HepG2 (cell line): ENCODE data around the gene BTBD1. TPM values are rescaled to one million over a fixed set of nuclear protein-coding genes. Genes with fewer than 3 reads are reported as not detected.
A peak's percentile ranks its signal among the peaks of the same experiment; 100 is the strongest.

ENCODE experiments used
- AGO1 ChIP-seq: fragments of 200-400 bp; formaldehyde crosslinking; IDR thresholded peaks from 2 replicates; pipeline ENCODE4 v1.6.1; 2017; ENCODE audit warnings: mild to moderate bottlenecking, low read depth, low read length, moderate library complexity; ENCODE audit not compliant: poor library complexity, severe bottlenecking
- DPF2 ChIP-seq: sonication (generic); formaldehyde crosslinking; IDR thresholded peaks from 2 replicates; pipeline ENCODE4 v1.4.0; 2020; ENCODE audit warnings: mild to moderate bottlenecking, low read depth, missing genetic modification reagents, borderline replicate concordance
- MBD4 ChIP-seq: IDR thresholded peaks from 2 replicates; pipeline ENCODE4 v1.6.1; 2012; ENCODE audit warnings: low read length, inconsistent platforms, borderline replicate concordance
- MBNL3 ChIP-seq: fragments of 250-450 bp; sonication (Bioruptor Pico); conservative IDR thresholded peaks from 2 replicates; pipeline ENCODE4 v1.8.0; 2022; ENCODE audit warnings: mild to moderate bottlenecking, inconsistent platforms
- NR2F2 ChIP-seq: IDR thresholded peaks from 2 replicates; pipeline ENCODE4 v1.6.1; 2012; ENCODE audit warnings: low read depth, inconsistent platforms, borderline replicate concordance
- POGZ ChIP-seq: sonication (generic); formaldehyde crosslinking; IDR thresholded peaks from 2 replicates; pipeline ENCODE4 v1.4.0; 2020; ENCODE audit warnings: mild to moderate bottlenecking, missing genetic modification reagents
- RAD51 ChIP-seq: fragments of 450-650 bp; IDR thresholded peaks from 2 replicates; pipeline ENCODE4 v1.6.1; 2016; ENCODE audit warnings: borderline replicate concordance
- SIX4 ChIP-seq: sonication (generic); formaldehyde crosslinking; IDR thresholded peaks from 2 replicates; pipeline ENCODE4 v1.4.0; 2020; ENCODE audit warnings: missing genetic modification reagents
- SKI ChIP-seq: fragments of 450-650 bp; IDR thresholded peaks from one replicate; pipeline ENCODE4 v1.6.1; 2018; ENCODE audit warnings: mild to moderate bottlenecking; ENCODE audit not compliant: partially characterized antibody
- SMYD3 ChIP-seq: sonication (generic); formaldehyde crosslinking; IDR thresholded peaks from 2 replicates; pipeline ENCODE4 v1.8.1; 2023; ENCODE audit warnings: mild to moderate bottlenecking, missing genetic modification reagents
- THAP11 ChIP-seq: IDR thresholded peaks from 2 replicates; pipeline ENCODE4 v1.6.1; 2016; ENCODE audit warnings: missing biosample characterization, missing genetic modification reagents
- ZNF282 ChIP-seq: fragments of 450-650 bp; IDR thresholded peaks from 2 replicates; pipeline ENCODE4 v1.6.1; 2018; ENCODE audit not compliant: partially characterized antibody
- ZNF329 ChIP-seq: sonication (generic); formaldehyde crosslinking; IDR thresholded peaks from 2 replicates; pipeline ENCODE4 v1.9.0; 2021; ENCODE audit warnings: low read depth, mild to moderate bottlenecking, missing genetic modification reagents
- ZNF543 ChIP-seq: sonication (generic); formaldehyde crosslinking; IDR thresholded peaks from 2 replicates; pipeline ENCODE4 v1.4.0; 2020; ENCODE audit warnings: mild to moderate bottlenecking, missing genetic modification reagents
- ZNF768 ChIP-seq: sonication (generic); formaldehyde crosslinking; IDR thresholded peaks from 2 replicates; pipeline ENCODE4 v1.4.0; 2020; ENCODE audit warnings: missing genetic modification reagents
- polyA plus RNA-seq, 8 experiments: library from polyadenylated mRNA; depleted of rRNA in 3 of 8; stranded (reverse) in 7 of 8; unstranded in 1 of 8; fragments of >200 nt; fragmentation: Illumina TruSeq in 4 of 8; extraction: Trizol in 4 of 8; gene quantifications; 2 replicates each; pipeline versions ENCODE4 v1.2.1 to v1.2.3, GENCODE V29; 2011 to 2016; ENCODE audit warnings: low read depth in 4 of 8, missing spikeins in 1 of 8, mixed read lengths in 1 of 8; ENCODE audit not compliant: insufficient read depth in 1 of 8
- total RNA-seq, 5 experiments: library from RNA; depleted of rRNA; stranded (reverse); fragments of >200 nt; fragmentation: Illumina TruSeq; extraction: Trizol; gene quantifications; 2 replicates each; pipeline ENCODE4 v1.2.3, GENCODE V29; 2016; ENCODE audit warnings: low read depth in 1 of 5
- TF ChIP-seq, protein P1 (sequence below): sonication (generic); formaldehyde crosslinking; conservative IDR thresholded peaks from 2 replicates; pipeline ENCODE4 v1.4.0; 2020; ENCODE audit warnings: mild to moderate bottlenecking, missing genetic modification reagents, moderate library complexity
- TF ChIP-seq, protein P2 (sequence below): sonication (generic); formaldehyde crosslinking; IDR thresholded peaks from 2 replicates; pipeline ENCODE4 v1.8.1; 2023; ENCODE audit warnings: mild to moderate bottlenecking, moderate library complexity, missing genetic modification reagents
- TF ChIP-seq, protein P3 (sequence below): IDR thresholded peaks from 2 replicates; pipeline ENCODE4 v1.6.1; 2012; ENCODE audit warnings: inconsistent platforms
- TF ChIP-seq, protein P4 (sequence below): IDR thresholded peaks from 2 replicates; pipeline ENCODE4 v1.6.1; 2016
- TF ChIP-seq, protein P5 (sequence below): fragments of 450-650 bp; IDR thresholded peaks from 2 replicates; pipeline ENCODE4 v1.6.1; 2016
- TF ChIP-seq, protein P6 (sequence below): conservative IDR thresholded peaks from 2 replicates; pipeline ENCODE4 v1.6.1; 2018; ENCODE audit warnings: missing genetic modification reagents

Gene BTBD1
- total and polyA plus RNA-seq, 2 of the 13 experiments (the other 11 are each of a cell fraction or from before 2014, with no cell fraction given): 32.1 to 53.9 TPM

DNA sequence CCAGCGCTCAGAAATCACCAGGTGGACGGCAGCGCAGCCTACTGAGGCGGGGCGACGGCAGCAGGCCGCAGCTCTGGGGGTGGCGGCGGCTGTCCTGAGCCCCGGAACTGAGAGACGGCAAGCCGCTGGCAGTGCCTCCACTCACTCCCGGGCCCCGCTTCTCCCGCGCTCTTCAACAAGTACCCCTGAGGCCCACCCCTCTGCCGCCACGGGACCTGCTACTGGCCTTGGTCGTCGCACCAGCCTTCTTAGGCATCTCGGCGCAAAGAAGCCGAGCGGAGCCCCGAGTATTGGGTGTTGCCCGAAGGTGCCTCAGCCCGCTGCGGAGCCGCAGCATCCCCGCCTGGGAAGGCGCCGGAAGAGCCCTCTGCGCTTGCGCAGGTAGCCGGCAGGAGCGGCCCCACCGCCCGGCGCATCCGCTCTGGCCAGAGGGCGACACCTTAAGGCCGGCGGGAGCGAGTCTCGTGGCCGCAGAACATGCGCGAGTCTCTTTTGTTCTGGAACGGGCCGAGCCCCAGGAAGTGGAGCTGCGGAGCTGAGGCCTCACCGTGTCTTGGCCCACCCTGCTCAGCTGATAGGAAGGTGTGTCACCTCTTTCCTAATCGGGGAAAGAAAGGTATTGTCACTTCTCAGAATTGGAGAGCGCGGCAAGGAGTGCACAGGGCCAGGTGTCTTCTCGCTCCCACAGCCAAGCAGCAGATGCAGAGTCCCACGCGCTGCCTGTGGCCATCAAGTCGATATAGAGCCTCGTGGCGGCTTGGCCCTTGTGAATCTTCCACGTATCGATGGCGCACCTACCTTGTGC is 55.6 kb downstream of the BTBD1 start, which contains the start of gene C15orf40 (continued):
- TF ChIP-seq, protein P1, sequence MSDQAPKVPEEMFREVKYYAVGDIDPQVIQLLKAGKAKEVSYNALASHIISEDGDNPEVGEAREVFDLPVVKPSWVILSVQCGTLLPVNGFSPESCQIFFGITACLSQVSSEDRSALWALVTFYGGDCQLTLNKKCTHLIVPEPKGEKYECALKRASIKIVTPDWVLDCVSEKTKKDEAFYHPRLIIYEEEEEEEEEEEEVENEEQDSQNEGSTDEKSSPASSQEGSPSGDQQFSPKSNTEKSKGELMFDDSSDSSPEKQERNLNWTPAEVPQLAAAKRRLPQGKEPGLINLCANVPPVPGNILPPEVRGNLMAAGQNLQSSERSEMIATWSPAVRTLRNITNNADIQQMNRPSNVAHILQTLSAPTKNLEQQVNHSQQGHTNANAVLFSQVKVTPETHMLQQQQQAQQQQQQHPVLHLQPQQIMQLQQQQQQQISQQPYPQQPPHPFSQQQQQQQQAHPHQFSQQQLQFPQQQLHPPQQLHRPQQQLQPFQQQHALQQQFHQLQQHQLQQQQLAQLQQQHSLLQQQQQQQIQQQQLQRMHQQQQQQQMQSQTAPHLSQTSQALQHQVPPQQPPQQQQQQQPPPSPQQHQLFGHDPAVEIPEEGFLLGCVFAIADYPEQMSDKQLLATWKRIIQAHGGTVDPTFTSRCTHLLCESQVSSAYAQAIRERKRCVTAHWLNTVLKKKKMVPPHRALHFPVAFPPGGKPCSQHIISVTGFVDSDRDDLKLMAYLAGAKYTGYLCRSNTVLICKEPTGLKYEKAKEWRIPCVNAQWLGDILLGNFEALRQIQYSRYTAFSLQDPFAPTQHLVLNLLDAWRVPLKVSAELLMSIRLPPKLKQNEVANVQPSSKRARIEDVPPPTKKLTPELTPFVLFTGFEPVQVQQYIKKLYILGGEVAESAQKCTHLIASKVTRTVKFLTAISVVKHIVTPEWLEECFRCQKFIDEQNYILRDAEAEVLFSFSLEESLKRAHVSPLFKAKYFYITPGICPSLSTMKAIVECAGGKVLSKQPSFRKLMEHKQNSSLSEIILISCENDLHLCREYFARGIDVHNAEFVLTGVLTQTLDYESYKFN (CRISPR knock-in tag): peak; percentile 36; the same call in 1 of the 2 replicates
- TF ChIP-seq SIX4 (peak; percentile 11; the same call in 1 of the 2 replicates), ZNF329 (no peak), SMYD3 (CRISPR knock-in tag) (no peak), RAD51 (no peak), ZNF282 (no peak), SKI (no peak), NR2F2 (no peak), DPF2 (CRISPR knock-in tag) (no peak), ZNF768 (CRISPR knock-in tag) (peak; percentile 60; the same call in 1 of the 2 replicates), MBD4 (no peak), ZNF543 (no peak; the same call in 1 of the 2 replicates), POGZ (CRISPR knock-in tag) (peak; percentile 98), THAP11 (CRISPR knock-in tag) (peak; percentile 93), MBNL3 (CRISPR knock-in tag) (no peak), AGO1 (peak; percentile 35)
- TF ChIP-seq, protein P2, sequence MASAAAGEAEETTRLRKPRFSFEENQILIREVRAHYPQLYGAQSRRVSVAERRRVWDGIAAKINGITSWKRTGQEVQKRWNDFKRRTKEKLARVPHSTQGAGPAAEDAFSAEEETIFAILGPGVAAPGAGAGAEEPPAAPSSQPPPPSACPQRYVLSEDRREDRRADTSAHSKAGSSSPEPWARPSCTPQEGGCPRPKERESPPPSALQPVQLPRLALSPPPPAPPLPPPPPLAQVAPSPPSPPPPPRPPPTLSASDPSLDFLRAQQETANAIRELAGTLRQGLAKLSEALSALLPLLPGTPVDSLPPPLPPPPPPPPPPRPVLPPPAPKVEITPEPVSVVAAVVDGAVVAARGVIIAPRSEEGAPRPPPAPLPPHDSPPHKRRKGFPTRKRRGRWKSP (CRISPR knock-in tag): peak; percentile 73
- TF ChIP-seq, protein P3, sequence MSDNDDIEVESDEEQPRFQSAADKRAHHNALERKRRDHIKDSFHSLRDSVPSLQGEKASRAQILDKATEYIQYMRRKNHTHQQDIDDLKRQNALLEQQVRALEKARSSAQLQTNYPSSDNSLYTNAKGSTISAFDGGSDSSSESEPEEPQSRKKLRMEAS: peak; percentile 97
- TF ChIP-seq, protein P4, sequence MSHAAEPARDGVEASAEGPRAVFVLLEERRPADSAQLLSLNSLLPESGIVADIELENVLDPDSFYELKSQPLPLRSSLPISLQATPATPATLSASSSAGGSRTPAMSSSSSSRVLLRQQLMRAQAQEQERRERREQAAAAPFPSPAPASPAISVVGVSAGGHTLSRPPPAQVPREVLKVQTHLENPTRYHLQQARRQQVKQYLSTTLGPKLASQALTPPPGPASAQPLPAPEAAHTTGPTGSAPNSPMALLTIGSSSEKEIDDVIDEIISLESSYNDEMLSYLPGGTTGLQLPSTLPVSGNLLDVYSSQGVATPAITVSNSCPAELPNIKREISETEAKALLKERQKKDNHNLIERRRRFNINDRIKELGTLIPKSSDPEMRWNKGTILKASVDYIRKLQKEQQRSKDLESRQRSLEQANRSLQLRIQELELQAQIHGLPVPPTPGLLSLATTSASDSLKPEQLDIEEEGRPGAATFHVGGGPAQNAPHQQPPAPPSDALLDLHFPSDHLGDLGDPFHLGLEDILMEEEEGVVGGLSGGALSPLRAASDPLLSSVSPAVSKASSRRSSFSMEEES: peak; percentile 83
- TF ChIP-seq, protein P5, sequence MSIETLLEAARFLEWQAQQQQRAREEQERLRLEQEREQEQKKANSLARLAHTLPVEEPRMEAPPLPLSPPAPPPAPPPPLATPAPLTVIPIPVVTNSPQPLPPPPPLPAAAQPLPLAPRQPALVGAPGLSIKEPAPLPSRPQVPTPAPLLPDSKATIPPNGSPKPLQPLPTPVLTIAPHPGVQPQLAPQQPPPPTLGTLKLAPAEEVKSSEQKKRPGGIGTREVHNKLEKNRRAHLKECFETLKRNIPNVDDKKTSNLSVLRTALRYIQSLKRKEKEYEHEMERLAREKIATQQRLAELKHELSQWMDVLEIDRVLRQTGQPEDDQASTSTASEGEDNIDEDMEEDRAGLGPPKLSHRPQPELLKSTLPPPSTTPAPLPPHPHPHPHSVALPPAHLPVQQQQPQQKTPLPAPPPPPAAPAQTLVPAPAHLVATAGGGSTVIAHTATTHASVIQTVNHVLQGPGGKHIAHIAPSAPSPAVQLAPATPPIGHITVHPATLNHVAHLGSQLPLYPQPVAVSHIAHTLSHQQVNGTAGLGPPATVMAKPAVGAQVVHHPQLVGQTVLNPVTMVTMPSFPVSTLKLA: peak; percentile 5; the same call in 1 of the 2 replicates
- TF ChIP-seq, protein P6, sequence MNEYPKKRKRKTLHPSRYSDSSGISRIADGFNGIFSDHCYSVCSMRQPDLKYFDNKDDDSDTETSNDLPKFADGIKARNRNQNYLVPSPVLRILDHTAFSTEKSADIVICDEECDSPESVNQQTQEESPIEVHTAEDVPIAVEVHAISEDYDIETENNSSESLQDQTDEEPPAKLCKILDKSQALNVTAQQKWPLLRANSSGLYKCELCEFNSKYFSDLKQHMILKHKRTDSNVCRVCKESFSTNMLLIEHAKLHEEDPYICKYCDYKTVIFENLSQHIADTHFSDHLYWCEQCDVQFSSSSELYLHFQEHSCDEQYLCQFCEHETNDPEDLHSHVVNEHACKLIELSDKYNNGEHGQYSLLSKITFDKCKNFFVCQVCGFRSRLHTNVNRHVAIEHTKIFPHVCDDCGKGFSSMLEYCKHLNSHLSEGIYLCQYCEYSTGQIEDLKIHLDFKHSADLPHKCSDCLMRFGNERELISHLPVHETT (CRISPR knock-in tag): no peak; the same call in 1 of the 2 replicates
